ENCODE results near the gene PDE4D. TPM values are rescaled to one million over a fixed set of nuclear protein-coding genes. Genes with fewer than 3 reads are reported as not detected.

PDE4D gene
- total RNA-seq, 1 experiment from 2014 or later = 6.5 TPM

GRCh38 chr5:59716029-59716428, 177.5 kb downstream of the PDE4D start:
- intact Hi-C loops (cut with micrococcal nuclease; ENCODE audit: unreplicated experiment) = no loop called here
- no TSS peak for BruUV-seq (replicated peaks)
- Histone ChIP-seq H3K4me3 (ENCODE audit: low read depth, low read length, poor library complexity, severe bottlenecking) (no peak overlapping the region), H3K4me1 (ENCODE audit: insufficient read depth, low read length, poor library complexity, severe bottlenecking) (no peaks in the 10 kb centered on the region), H3K9me3 (ENCODE audit: low read depth, low read length, poor library complexity, severe bottlenecking) (no peaks in the 10 kb centered on the region), H3K36me3 (ENCODE audit: insufficient read depth, low read length, poor library complexity, severe bottlenecking) (no peaks in the 10 kb centered on the region), H3K27me3 (replicated peaks; ENCODE audit: insufficient read depth, low read depth, low read length, poor library complexity) (peaks cover 3% of the 10 kb centered on the region), H3K27ac (ENCODE audit: low read depth, low read length, poor library complexity, severe bottlenecking) (no peak overlapping the region)
- DNase-seq (ENCODE audit: low spot score) = no peak
- TF ChIP-seq CTCF (conservative IDR thresholded peaks at IDR 0.05; ENCODE audit: low read depth, low read length) (no peak), EZH2 (IDR thresholded peaks at IDR 0.05; ENCODE audit: borderline replicate concordance, low read depth, low read length, poor library complexity, severe bottlenecking) (no peak)
- POLR2A ChIA-PET (ENCODE audit: low non-redundant PET) = no interaction called here
- CTCF ChIA-PET = no interaction called here

GRCh38 chr5:59715228-59715627, 178.3 kb downstream of the PDE4D start:
- no peak overlapping the region for H3K4me3 ChIP-seq (ENCODE audit: low read depth, low read length, poor library complexity, severe bottlenecking)
- CTCF ChIA-PET = no interaction called here
- H3K36me3 ChIP-seq (ENCODE audit: insufficient read depth, low read length, poor library complexity, severe bottlenecking) = no peaks in the 10 kb centered on the region

GRCh38 chr5:59713498-59713844, 180.1 kb downstream of the PDE4D start:
- intact Hi-C loops (cut with micrococcal nuclease; ENCODE audit: unreplicated experiment) = no loop called here
- ChIA-PET POLR2A (ENCODE audit: low non-redundant PET) (no interaction called here), CTCF (no interaction called here)
- TF ChIP-seq EZH2 (IDR thresholded peaks at IDR 0.05; ENCODE audit: borderline replicate concordance, low read depth, low read length, poor library complexity, severe bottlenecking) (no peak), CTCF (conservative IDR thresholded peaks at IDR 0.05; ENCODE audit: low read depth, low read length) (no peak)
- BruUV-seq (replicated peaks) = no TSS peak
- H3K4me1 ChIP-seq (ENCODE audit: insufficient read depth, low read length, poor library complexity, severe bottlenecking) = peaks cover 7% of the 10 kb centered on the region
- no peak overlapping the region for H3K27ac ChIP-seq (ENCODE audit: low read depth, low read length, poor library complexity, severe bottlenecking)
- DNase-seq (ENCODE audit: low spot score) = no peak
- H3K9me3 ChIP-seq (ENCODE audit: low read depth, low read length, poor library complexity, severe bottlenecking) = no peaks in the 10 kb centered on the region
- H3K36me3 ChIP-seq (ENCODE audit: insufficient read depth, low read length, poor library complexity, severe bottlenecking) = no peaks in the 10 kb centered on the region
- H3K27me3 ChIP-seq (replicated peaks; ENCODE audit: insufficient read depth, low read depth, low read length, poor library complexity) = peaks cover 2% of the 10 kb centered on the region
- no peak overlapping the region for H3K4me3 ChIP-seq (ENCODE audit: low read depth, low read length, poor library complexity, severe bottlenecking)

More at GRCh38 chr5:59715228-59715627, 178.3 kb downstream of the PDE4D start:
- BruUV-seq (replicated peaks) = no TSS peak
- TF ChIP-seq EZH2 (IDR thresholded peaks at IDR 0.05; ENCODE audit: borderline replicate concordance, low read depth, low read length, poor library complexity, severe bottlenecking) = no peak
- no peak for TF ChIP-seq CTCF (conservative IDR thresholded peaks at IDR 0.05; ENCODE audit: low read depth, low read length)
- POLR2A ChIA-PET (ENCODE audit: low non-redundant PET) = no interaction called here
- intact Hi-C loops (cut with micrococcal nuclease; ENCODE audit: unreplicated experiment) = no loop called here
- Histone ChIP-seq H3K9me3 (ENCODE audit: low read depth, low read length, poor library complexity, severe bottlenecking) (no peaks in the 10 kb centered on the region), H3K27ac (ENCODE audit: low read depth, low read length, poor library complexity, severe bottlenecking) (no peak overlapping the region), H3K27me3 (replicated peaks; ENCODE audit: insufficient read depth, low read depth, low read length, poor library complexity) (peaks cover 3% of the 10 kb centered on the region), H3K4me1 (ENCODE audit: insufficient read depth, low read length, poor library complexity, severe bottlenecking) (peaks cover 3% of the 10 kb centered on the region)
- no peak for DNase-seq (ENCODE audit: low spot score)
